Adrenal gland (tissue), 12 donors: ENCODE measurements around the gene ASXL1. TPM values are rescaled to one million over a fixed set of nuclear protein-coding genes. Genes with fewer than 3 reads are reported as not detected.

ENCODE experiments used
- DNase-seq, 7 donors: peaks; one replicate each; pipeline ENCODE4 v3.0.0-alpha.2; 2019 to 2020
- H3K27ac ChIP-seq, 5 donors: fragments of 200-600 bp; sonication (generic) in 4 of 5; 1 replicate in 3 of 5; 2 replicates in 2 of 5; pipeline versions ENCODE4 v1.5.1 to v1.8.0; 2016 to 2020; ENCODE audit warnings: mild to moderate bottlenecking in 1 of 5
- H3K27me3 ChIP-seq: fragments of 200-600 bp; 2 replicates; pipeline ENCODE4 v1.8.0; 2021
- H3K36me3 ChIP-seq, 2 donors: fragments of 200-600 bp; replicated peaks in 1 of 2; 1 replicate in 1 of 2; 2 replicates in 1 of 2; pipeline versions ENCODE4 v1.5.1 to v1.8.0; 2018 to 2022
- H3K4me1 ChIP-seq, 2 donors: fragments of 200-600 bp; replicated peaks in 1 of 2; 1 replicate in 1 of 2; 2 replicates in 1 of 2; pipeline versions ENCODE4 v1.5.1 to v1.8.0; 2018 to 2021
- H3K4me3 ChIP-seq, 4 donors: fragments of 200-600 bp; sonication (generic) in 3 of 4; one replicate each; pipeline ENCODE4 v1.5.1; 2016 to 2018
- H3K9me3 ChIP-seq, 3 donors: fragments of 200-600 bp; sonication (generic) in 1 of 3; replicated peaks in 1 of 3; 1 replicate in 2 of 3; 2 replicates in 1 of 3; pipeline versions ENCODE4 v1.5.1 to v1.8.0; 2016 to 2021
- CTCF ChIP-seq, 6 experiments: fragments of 450-650 bp in 4 of 6; fragments of 200-600 bp in 2 of 6; sonication (generic) in 1 of 6; IDR thresholded peaks; 1 replicate in 5 of 6; 2 replicates in 1 of 6; pipeline versions ENCODE4 v1.5.1 to v1.8.0; 2016 to 2021; ENCODE audit warnings: antibody characterized with exemption in 6 of 6, mild to moderate bottlenecking in 2 of 6, moderate library complexity in 1 of 6
- POLR2A ChIP-seq, 2 donors: fragments of 450-650 bp; IDR thresholded peaks; one replicate each; pipeline ENCODE4 v1.6.1; 2017; ENCODE audit warnings: antibody characterized with exemption in 2 of 2, mild to moderate bottlenecking in 2 of 2, moderate library complexity in 1 of 2
- WGBS, 4 donors: extraction: QIAGEN DNeasy Blood & Tissue Kit in 2 of 4; methylation state at CpG; one replicate each; pipeline versions ENCODE4 v1.1.5 to v1.1.7; 2013 to 2017; 5-methylcytosine and 5-hydroxymethylcytosine counted together
- intact Hi-C, 2 donors: fragments of 100-400 bp; cut with DNase I; formaldehyde crosslinking; loops; one replicate each; pipeline versions ENCODE4 v1.14.1 to v1.15.0; 2022 to 2023
- polyA plus RNA-seq, 3 donors: library from polyadenylated mRNA; stranded (reverse); fragments of 200-250 nt in 2 of 3; fragments of 350-450 nt in 1 of 3; fragmentation: Illumina TruSeq in 1 of 3; extraction: RNeasy Lipid Tissue Mini Kit (QIAGEN cat#74804) in 1 of 3; gene quantifications; one replicate each; pipeline ENCODE4 v1.2.3, GENCODE V29; 2013 to 2014
- total RNA-seq, 9 donors: library from RNA; depleted of rRNA in 4 of 9; stranded (reverse); fragments of >200 nt in 4 of 9; fragments of 120-200 nt in 1 of 9; fragmentation: NEBNext Ultra II Directional in 1 of 9; extraction: Animal tissue kit (Norgen Biotek cat#: 25700) in 1 of 9; gene quantifications; one replicate each; pipeline versions ENCODE4 v1.1.0 to v1.2.4, GENCODE V29; 2013 to 2023
- donor health status: healthy with polysubstance abuse.
- donor health status: Bipolar disorder and iron deficiency.
- donor health status: DM: yes; HTN: yes; CAD: no.
- donor health status: DM: no; HTN: no; CAD: no.
- donor health status: DM: no; HTN: no; CAD: no.
- donor health status: DM: yes; HTN: yes; CAD: no.

ASXL1 gene
- total and polyA plus RNA-seq, 12 donors = 19.9 to 77.7 (median 51.8) TPM

GRCh38 chr20:32482143-32482441, 124.0 kb downstream of the ASXL1 start:
- Histone ChIP-seq H3K4me3 (peak overlapping the region in 3 of 4 donors; percentile 3 to 96 (median 65)), H3K4me1 (peaks cover 22 to 67% of the 10 kb centered on the region in 2 donors), H3K27me3 (no peaks in the 10 kb centered on the region), H3K9me3 (no peaks in the 10 kb centered on the region), H3K27ac (peak overlapping the region; percentile 21 to 91 (median 57)), H3K36me3 (no peaks in the 10 kb centered on the region)
- TF ChIP-seq POLR2A (IDR thresholded peaks at IDR 0.05) (no peak), CTCF (IDR thresholded peaks at IDR 0.05) (no peak)
- DNase-seq = no peak
- intact Hi-C loops = loop anchor here in 1 of 2 donors (10.0 kb wide), 1 partner anchor 147 kb away; no protein-coding TSS in a partner anchor
- 2 to 8% (median 6%) methylated on average over 9 of the region's 9 CpGs for WGBS, 4 donors

GRCh38 chr20:32482442-32483261, 124.5 kb downstream of the ASXL1 start:
- no peaks in the 10 kb centered on the region for H3K27me3 ChIP-seq
- intact Hi-C loops = loop anchor here in 1 of 2 donors (10.0 kb wide), 1 partner anchor 148 kb away; no protein-coding TSS in a partner anchor
- peak in 1 of 2 donors; percentile 6 for TF ChIP-seq POLR2A (IDR thresholded peaks at IDR 0.05)
- no peak for TF ChIP-seq CTCF (IDR thresholded peaks at IDR 0.05)
- H3K9me3 ChIP-seq = no peaks in the 10 kb centered on the region
- peak overlapping the region; percentile 21 to 91 (median 57) for H3K27ac ChIP-seq
- H3K4me1 ChIP-seq = peaks cover 22 to 61% of the 10 kb centered on the region in 2 donors
- 0 to 16% (median 1%) methylated on average over 3 to 82 of the region's 82 CpGs for WGBS, 4 donors
- DNase-seq = peak in 3 of 7 donors; percentile 50 to 57 (median 52)
- H3K4me3 ChIP-seq = peak overlapping the region in 3 of 4 donors; percentile 48 to 96 (median 65)
- no peaks in the 10 kb centered on the region for H3K36me3 ChIP-seq

DNA sequence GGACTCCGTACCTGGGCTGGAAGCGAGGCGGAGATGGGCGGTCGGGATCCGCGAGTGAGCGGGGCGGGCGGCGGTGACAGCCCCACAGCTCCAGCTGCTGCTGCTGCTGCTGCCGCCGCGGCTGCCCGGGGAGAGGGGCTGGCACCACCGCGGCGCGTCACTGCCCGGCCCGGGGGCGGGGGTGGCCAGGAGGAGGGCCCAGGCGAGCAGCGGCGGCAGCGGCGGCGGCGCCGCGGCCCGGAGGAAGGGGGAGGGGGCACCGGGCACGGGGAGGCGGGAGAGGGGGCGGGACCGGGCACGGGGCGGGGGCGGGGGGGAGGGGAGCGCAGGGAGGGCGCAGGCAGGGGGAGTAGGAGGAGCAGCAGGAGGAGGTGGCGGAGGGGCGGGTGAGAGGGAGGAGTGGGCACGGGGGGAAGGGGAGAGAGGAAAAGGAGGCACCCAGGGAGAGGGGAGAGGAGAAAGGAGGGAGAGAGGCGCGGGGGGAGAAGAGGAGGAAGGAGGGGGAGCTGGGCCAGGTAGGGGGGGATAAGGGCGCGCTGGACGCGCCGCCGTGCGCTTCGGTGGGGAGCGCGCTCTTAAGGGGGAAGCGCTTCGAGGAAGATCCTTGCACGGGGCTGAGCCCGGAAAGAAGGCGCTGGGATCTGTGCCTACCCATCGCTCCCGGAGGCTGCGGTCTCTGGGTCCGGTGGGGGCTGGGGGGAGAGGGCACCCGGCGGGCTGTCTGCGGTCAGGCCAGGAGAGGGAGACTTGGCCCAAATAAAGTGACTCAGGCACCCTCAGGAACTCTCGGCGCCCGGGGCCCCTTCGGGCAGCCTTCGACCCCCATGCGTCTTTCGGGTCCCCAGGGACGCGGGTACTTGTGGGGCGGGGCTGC, 125.5 kb downstream of the ASXL1 start:
- H3K4me3 ChIP-seq = peak overlapping the region in 3 of 4 donors; percentile 45 to 96 (median 73)
- TF ChIP-seq CTCF (IDR thresholded peaks at IDR 0.05) = peak in 1 of 6 experiments; percentile 12
- peak; percentile 49 to 52 for TF ChIP-seq POLR2A (IDR thresholded peaks at IDR 0.05)
- H3K27me3 ChIP-seq = no peaks in the 10 kb centered on the region
- WGBS, 4 donors = 0 to 2% (median 1%) methylated on average over 16 to 73 of the region's 79 CpGs
- peak overlapping the region in 4 of 5 donors; percentile 60 to 91 (median 74) for H3K27ac ChIP-seq
- DNase-seq = peak; percentile 66 to 87 (median 76)
- H3K36me3 ChIP-seq = no peaks in the 10 kb centered on the region
- intact Hi-C loops = loop anchor here in 1 of 2 donors (10.0 kb wide), 1 partner anchor 149 kb away; no protein-coding TSS in a partner anchor
- H3K9me3 ChIP-seq = no peaks in the 10 kb centered on the region
- peaks cover 22 to 57% of the 10 kb centered on the region in 2 donors for H3K4me1 ChIP-seq
